NCI-H2171 treated with DMSO at 0.1 percent for 48 hours (cell line): ENCODE results near the gene CCP110.
"Not testable (repeated sequence)": the region's sequence is repeated elsewhere in the genome, so short reads cannot be mapped to it uniquely, and the experiment has no call there.

Experiments
- DNase-seq: peaks from one replicate; lab custom pipeline; 2025; lab: John Stamatoyannopoulos, UW

CCP110 gene

DNA sequence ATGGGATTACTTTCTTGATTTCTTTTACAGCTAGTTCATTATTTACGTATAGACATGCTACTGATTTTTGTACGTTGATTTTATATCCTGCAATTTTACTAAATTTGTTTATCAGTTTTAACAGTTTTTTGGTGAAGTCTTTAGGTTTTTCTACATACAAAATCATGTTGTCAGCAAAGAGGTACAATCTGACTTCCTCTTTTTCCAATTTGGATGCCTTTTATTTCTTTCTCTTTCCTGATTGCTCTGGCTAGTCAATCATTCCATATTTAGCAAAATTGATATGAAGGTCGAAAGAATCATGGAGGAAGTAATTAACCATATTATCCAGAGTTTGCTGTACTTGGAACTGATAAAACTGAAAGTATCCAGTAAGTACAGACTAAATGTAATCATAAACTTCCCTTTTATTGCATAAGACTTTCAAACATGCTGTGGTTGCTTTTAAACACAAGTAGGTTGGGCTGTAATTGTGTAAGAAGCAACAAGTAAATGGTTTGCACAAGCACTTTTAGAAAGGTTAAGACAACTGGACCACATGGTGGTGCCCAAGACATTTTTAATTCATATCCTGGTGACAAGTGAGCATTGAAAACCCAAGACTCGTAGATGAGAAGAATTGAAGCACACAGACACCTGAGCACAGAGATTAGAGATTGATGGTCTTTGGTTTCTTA is 10.2 kb upstream of the CCP110 start:
- no peak for DNase-seq

DNA sequence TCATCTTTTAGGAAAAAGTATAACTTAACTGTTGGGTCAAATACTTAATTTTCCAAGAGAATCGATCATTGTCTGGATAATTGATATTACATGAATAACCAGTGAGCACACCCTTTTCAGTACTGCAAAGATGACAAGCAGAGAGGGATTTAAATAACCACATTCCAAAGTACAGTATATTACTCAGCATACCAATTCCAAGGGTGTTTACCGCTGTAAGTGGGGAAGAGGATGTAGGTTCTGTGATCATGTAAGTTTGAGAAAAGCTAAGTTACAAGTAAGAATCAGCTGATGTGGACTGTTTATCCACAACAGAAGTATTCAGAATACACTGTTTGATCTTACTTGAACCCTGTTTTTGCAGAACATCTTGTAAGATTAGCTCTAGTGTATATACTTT is 8.0 kb upstream of the CCP110 start:
- no peak for DNase-seq

DNA sequence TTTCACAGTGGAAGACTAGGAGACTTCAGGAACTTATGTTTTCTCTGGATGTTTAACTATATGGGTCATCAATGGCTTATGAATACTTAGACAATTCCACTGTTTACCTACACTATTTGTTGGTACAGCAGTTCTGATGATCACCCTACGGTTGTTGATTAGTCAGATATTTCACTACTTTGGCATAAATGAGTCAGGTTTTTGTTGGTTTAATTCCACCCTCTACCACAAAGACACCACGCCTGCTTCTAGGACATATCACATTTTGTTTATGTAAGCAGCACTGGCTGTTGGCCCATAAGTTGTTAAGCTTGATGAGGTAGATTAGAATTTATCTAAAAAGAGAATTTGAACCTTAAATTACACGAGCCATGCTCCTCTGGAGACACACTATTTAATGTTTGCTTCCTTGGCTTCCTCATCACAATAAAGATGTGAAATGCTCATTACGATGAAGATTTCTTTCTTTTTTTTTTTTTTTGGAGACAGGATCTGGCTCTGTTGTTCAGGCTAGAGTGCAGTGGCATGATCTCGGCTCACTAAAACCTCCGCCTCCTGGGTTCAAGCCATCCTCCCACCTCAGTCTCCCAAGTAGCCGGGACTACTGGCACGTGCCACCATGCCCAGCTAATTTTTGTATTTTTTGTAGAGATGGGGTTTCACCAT is 6.2 kb upstream of the CCP110 start:
- no peak for DNase-seq

GRCh38 chr16:19518388-19518787 is 5.4 kb upstream of the CCP110 start:
- no peak for DNase-seq

GRCh38 chr16:19520861-19521331 is 2.8 kb upstream of the CCP110 start:
- DNase-seq = peak; percentile 26

DNA sequence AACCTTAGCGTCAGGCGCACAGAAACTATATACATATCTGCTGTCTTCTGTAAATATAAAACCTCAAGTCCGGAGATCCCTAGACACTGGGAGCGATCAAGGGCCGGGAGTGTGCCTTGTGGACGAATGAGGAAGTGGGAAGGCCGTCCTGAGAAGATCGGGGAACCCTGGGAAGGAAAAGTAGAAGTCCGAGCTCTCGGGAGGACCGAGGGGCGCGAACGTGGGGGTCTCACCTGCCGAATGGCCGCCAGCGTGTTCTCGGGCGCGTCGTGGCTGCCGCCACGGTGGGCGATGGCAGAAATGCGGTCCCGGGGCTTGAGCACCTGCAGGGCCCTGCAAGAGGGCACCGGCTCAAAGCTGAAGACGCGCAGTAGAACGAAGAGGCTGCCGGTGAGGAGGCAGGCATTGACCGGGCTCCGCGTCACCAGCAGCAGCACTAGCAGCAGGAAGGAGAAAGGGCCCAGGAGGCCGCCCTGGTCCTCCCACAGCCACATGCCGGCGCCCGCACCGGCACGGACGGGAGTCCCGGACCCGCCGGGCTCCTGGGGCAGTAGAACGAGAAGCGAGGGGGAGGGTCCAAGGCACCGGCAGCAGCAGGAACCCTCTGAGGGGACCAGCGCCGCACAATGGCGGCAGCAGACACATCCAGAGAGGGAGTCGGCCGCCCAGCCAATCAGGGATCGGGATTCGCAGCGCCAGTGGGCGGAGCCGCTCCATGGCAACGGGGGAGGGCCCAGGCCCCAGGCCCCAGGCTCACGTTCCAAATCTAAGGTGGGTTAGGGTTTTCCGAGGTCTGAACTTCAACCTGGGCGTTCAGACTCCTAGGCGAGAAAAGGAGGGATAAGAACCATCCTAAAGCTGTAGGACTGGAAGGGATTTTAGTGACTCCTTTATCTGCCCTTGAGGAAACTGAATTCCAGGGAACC is 2.0 kb upstream of the CCP110 start, which contains the start of gene GDE1:
GDE1 (minus strand) TSS at position 628 of the 926 bp plus-strand sequence; CDS start at position 494, 134 bp downstream.
- DNase-seq = peak; percentile 95

DNA sequence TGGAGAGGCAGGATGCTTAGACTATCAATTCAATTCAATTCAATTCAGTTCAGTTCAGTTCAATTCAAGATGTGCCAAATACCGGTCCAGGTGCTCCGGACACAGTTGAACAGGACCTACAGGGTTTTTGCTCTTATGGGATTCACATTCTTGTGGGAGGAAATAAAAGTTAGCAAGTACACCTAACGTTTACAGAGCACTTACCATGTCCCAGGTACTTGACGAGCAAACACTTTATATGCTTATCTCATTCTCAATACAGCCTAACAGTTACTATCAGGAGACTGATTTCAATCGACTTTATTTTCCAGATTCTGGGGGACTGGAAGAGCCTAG is 1.4 kb upstream of the CCP110 start:
- peak; percentile 49 for DNase-seq

DNA sequence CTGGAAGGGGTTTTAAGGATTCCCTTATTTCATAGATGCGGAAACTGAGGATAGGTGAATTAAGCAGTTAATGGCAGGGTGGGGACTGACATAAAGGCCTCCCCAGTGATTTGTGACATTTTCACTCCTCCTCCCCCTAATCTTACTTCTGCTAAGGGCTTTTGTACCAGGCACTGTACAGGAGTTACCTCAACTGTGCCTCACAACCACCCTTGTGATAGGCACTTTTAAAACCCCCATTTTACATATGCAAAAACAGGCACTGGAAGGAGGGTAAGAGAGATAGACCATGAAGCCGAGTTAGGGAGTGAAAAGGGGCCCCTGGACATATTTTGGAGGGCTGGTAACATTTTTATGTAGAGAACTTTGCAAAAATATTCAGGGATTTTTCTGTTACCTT is 982 bp upstream of the CCP110 start:
- DNase-seq = no peak

- no peak for DNase-seq
Observed at GRCh38 chr16:19523184-19523558, 571 bp upstream of the CCP110 start.

GRCh38 chr16:19524356-19524615 is 544 bp downstream of the CCP110 start:
- no peak for DNase-seq

GRCh38 chr16:19524616-19525384 is 1.1 kb downstream of the CCP110 start:
- peak; percentile 15 for DNase-seq

DNA sequence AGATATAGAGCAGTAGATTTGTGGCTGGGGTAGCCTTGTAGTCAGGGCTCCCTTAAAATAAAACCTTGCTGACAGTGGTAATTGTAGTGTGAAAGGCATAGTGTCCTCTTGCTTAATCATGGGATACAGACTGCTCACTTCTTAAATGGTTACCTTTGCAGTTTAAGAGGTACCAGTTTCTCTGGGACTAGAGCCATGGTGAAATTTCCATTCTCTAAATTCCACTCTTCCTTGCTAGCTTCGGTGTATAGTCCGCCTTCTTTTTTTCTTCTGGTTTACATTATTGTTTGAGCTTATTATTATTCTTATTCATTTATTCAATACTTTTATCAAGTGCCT is 1.6 kb downstream of the CCP110 start:
- no peak for DNase-seq

DNA sequence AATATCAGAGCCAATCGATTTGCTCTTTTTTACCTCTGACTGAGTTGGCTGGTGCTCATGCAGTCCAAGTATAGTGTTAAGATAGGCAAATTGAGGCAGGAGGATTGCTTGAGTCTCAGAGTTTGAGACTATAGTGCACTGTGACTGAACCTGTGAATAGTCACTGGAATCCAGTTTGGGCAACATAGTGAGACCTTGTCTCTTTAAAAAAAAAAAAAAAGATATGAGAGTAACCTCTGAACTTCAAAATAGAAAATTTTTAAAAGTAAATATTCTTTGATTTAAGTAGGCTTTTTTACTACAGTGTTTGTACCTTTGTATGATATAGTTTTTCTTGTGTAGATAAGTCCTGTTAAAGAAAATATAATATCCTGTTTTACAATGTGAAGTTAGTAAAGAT is 3.4 kb downstream of the CCP110 start:
- no peak for DNase-seq

- DNase-seq = no peak
Observed at GRCh38 chr16:19528666-19529065, 4.9 kb downstream of the CCP110 start.

DNA sequence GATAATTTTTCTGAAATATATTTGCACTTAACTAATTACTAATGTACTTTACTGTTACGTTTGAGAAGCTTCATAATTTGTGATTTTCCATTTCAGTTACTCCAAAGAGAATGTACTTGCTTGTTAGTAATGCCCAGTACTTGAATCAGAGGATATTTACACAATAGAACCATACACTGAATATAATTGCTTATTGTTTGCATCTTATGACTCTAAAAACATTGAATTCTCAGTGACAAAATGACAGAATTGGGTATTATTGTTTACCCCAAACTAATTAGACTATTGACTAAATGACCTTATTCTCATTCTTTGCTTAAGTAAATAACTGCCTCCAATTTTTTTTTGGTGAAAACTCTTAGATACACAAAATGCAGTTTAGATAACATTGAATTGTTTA is 8.9 kb downstream of the CCP110 start:
- no peak for DNase-seq

DNA sequence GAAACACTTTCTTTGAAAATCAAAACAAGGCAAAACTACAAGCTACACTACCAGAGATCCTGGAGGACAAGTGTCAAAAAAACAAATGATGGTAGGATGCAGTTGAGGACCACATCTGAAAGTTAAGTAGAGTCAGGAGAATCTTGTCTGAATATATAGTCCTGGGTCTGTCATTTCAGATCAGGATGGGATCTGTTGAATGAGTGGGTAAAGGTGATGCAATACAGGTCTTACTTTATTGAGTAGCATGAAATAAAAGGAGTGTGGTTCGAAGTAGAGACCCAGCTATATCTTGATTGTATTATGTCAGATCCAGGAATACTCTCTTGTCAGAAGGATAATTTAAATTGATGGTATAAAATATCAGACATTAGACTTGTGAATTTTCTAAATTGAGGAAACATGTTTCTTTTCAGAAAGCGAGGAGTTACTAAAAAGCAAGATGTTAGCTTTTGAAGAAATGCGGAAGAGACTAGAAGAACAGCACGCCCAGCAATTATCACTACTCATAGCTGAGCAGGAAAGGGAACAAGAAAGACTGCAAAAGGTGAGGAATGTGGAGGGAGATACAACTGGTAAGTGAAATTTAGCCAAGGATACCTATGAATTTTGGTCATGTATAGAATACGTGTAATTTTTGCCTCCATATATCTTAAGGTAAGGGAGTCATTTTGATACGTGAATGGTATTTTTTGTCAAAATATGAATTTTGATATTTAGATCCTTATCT is 16.7 kb downstream of the CCP110 start:
- no peak for DNase-seq

DNA sequence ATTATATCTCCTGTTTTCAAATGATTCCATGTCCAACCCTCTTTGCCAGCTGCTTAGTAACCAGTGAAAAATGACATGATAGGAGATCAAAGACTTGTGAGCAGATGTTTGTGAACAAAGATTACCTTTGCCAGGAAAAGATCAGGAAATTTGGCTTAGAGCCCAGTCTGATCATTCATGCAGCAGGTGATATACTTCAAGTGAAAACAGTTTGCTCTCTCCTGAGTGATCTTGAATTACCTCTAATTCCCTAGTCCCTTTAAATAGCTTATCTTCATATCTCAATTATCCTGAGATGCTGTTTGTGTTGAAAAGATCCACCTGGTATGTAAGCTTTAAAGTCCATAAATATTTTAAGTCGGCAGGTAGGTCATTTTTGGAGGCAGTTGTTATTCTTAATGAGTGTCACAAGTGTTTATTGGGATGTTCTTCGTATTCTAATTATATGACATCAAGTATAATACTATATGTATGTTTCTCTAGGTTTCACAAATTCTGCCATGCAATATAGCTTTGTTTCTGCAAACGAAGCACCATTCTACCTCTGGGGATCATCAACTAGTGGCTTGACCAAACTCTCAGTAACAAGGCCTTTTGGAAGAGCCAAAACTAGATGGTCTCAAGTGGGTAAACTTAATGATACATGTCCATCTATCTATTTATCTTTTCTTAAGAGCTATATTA is 18.5 kb downstream of the CCP110 start:
- DNase-seq = peak; percentile 98

- not testable (repeated sequence) for DNase-seq
Observed at GRCh38 chr16:19543278-19543996, 19.7 kb downstream of the CCP110 start.

DNA sequence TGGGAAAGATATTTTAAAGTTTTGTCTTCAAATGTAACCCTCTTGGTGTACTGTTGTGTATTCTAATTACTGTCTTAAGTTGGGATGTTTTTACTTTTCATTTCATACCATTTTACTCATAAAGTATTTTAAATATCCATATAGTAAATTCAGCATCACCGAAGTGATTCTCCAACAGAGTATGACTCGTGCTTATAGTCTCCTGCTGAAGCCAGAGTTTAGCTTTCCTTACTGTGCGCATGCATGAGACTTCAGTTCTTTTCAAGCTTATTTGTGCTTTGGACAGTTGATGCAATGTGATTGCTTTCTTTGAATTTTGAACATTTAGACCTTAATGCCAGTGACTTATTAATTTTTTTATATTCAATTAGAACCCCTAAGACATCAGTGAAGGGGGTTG is 24.4 kb downstream of the CCP110 start:
- no peak for DNase-seq

DNA sequence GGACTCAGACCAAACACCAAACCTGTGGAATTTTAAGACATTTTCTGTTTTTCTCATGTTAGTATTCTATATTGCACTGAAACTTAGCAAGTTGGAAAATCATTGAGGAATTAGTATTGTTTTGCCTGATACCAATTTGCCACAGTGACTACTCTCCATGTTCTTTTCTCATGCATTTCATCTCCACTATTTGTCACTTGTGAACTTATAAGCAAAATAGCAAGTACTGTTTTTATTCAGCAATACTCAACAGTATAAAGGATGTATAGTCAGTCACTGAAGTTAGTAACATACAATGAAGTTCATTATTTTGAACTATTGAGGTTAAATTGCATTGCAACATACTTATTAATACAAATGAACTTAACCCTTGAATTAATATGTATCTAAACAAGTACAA is 25.9 kb downstream of the CCP110 start:
- DNase-seq = no peak
